Esophagus (tissue), 2 donors: Measurements from ENCODE around the gene CFB. TPM values are rescaled to one million over a fixed set of nuclear protein-coding genes. Genes with fewer than 3 reads are reported as not detected.
A peak's percentile ranks its signal among the peaks of the same experiment; 100 is the strongest.
"Not testable (repeated sequence)": the region's sequence is repeated elsewhere in the genome, so short reads cannot be mapped to it uniquely, and the experiment has no call there.

Source experiments
- H3K27ac ChIP-seq, 2 donors: one replicate each; pipeline ENCODE4 v1.5.1; 2013; ENCODE audit warnings: low read depth in 2 of 2, mild to moderate bottlenecking in 2 of 2, inconsistent platforms in 1 of 2, low read length in 1 of 2, moderate library complexity in 1 of 2
- H3K27me3 ChIP-seq, 2 donors: one replicate each; pipeline ENCODE4 v1.6.1; 2013; ENCODE audit warnings: low read length in 2 of 2, control low read depth in 1 of 2, mild to moderate bottlenecking in 1 of 2; ENCODE audit not compliant: insufficient read depth in 2 of 2, control insufficient read depth in 1 of 2
- H3K36me3 ChIP-seq, 2 donors: one replicate each; pipeline ENCODE4 v1.6.1; 2013; ENCODE audit warnings: low read length in 1 of 2; ENCODE audit not compliant: control insufficient read depth in 2 of 2, insufficient read depth in 2 of 2
- H3K4me1 ChIP-seq, 2 donors: one replicate each; pipeline ENCODE4 v1.6.1; 2013; ENCODE audit warnings: low read length in 1 of 2; ENCODE audit not compliant: control insufficient read depth in 2 of 2, insufficient read depth in 2 of 2
- H3K4me3 ChIP-seq, 2 donors: one replicate each; pipeline ENCODE4 v1.5.1; 2013; ENCODE audit warnings: low read length in 2 of 2, mild to moderate bottlenecking in 2 of 2, low read depth in 1 of 2, moderate library complexity in 1 of 2
- H3K9me3 ChIP-seq, 2 donors: one replicate each; pipeline ENCODE4 v1.6.1; 2013; ENCODE audit warnings: mild to moderate bottlenecking in 2 of 2, low read depth in 1 of 2, low read length in 1 of 2, moderate library complexity in 1 of 2; ENCODE audit not compliant: control insufficient read depth in 2 of 2, insufficient read depth in 1 of 2
- WGBS, 2 donors: extraction: QIAGEN DNeasy Blood & Tissue Kit; methylation state at CpG; one replicate each; pipeline ENCODE4 v1.1.7; 2013; 5-methylcytosine and 5-hydroxymethylcytosine counted together
- polyA plus RNA-seq, 2 donors: library from polyadenylated mRNA; stranded (reverse); fragments of 200-250 nt; gene quantifications; one replicate each; pipeline ENCODE4 v1.2.3, GENCODE V29; 2013
- donor health status: healthy with polysubstance abuse.
- donor health status: Bipolar disorder and iron deficiency.

The CFB gene
- polyA plus RNA-seq, 2 donors, result 15.9 to 19.6 TPM

- H3K9me3 ChIP-seq, result no peaks in the 10 kb centered on the region
- H3K27ac ChIP-seq, result peak overlapping the region; percentile 77 to 91
- WGBS, 2 donors, result 2% methylated on average over 30 to 45 of the region's 45 CpGs
- no peaks in the 10 kb centered on the region for H3K27me3 ChIP-seq
- peaks cover 0 to 3% of the 10 kb centered on the region in 2 donors for H3K36me3 ChIP-seq
- H3K4me3 ChIP-seq, result peak overlapping the region; percentile 58 to 74
- peaks cover 3 to 8% of the 10 kb centered on the region in 2 donors for H3K4me1 ChIP-seq
Measured at GRCh38 chr6:31901415-31901952, 44.4 kb upstream of the CFB start.

GRCh38 chr6:31901953-31902643 lies 43.8 kb upstream of the CFB start, which contains the start of gene ZBTB12:
ZBTB12 (minus strand) TSS chr6:31902086; CDS start chr6:31901305, 781 bp downstream.
- H3K9me3 ChIP-seq, result no peaks in the 10 kb centered on the region
- peaks cover 0 to 3% of the 10 kb centered on the region in 2 donors for H3K36me3 ChIP-seq
- H3K4me1 ChIP-seq, result peaks cover 3 to 8% of the 10 kb centered on the region in 2 donors
- WGBS, 2 donors, result 1% methylated on average over 72 to 77 of the region's 77 CpGs
- peak within 1 kb of the TSS; percentile 58 to 74 for H3K4me3 ChIP-seq
- peak within 1 kb of the TSS; percentile 77 to 91 for H3K27ac ChIP-seq
- no peaks in the 10 kb centered on the region for H3K27me3 ChIP-seq

- H3K27me3 ChIP-seq, result no peaks in the 10 kb centered on the region
- 71 to 86% methylated on average over 3 of the region's 3 CpGs for WGBS, 2 donors
- H3K27ac ChIP-seq, result no peak overlapping the region
- H3K9me3 ChIP-seq, result no peaks in the 10 kb centered on the region
- H3K36me3 ChIP-seq, result peaks cover 0 to 3% of the 10 kb centered on the region in 2 donors
- peaks cover 3 to 8% of the 10 kb centered on the region in 2 donors for H3K4me1 ChIP-seq
- H3K4me3 ChIP-seq, result no peak overlapping the region
Measured at GRCh38 chr6:31903957-31904356, 41.9 kb upstream of the CFB start.

- WGBS, 2 donors, result 87 to 100% methylated on average over 1 of the region's 1 CpG
- H3K4me1 ChIP-seq, result peaks cover 3 to 8% of the 10 kb centered on the region in 2 donors
Measured at GRCh38 chr6:31905041-31905440, 40.9 kb upstream of the CFB start.

GRCh38 chr6:31906122-31906521 lies 39.8 kb upstream of the CFB start:
- no peak overlapping the region for H3K4me3 ChIP-seq
- no peak overlapping the region for H3K27ac ChIP-seq
- peaks cover 2 to 3% of the 10 kb centered on the region in 2 donors for H3K4me1 ChIP-seq
- no peaks in the 10 kb centered on the region for H3K9me3 ChIP-seq
- 33 to 44% methylated on average over 4 of the region's 4 CpGs for WGBS, 2 donors
- no peaks in the 10 kb centered on the region for H3K36me3 ChIP-seq
- no peaks in the 10 kb centered on the region for H3K27me3 ChIP-seq

More at GRCh38 chr6:31905041-31905440, 40.9 kb upstream of the CFB start:
- Histone ChIP-seq H3K27ac (no peak overlapping the region), H3K36me3 (no peaks in the 10 kb centered on the region), H3K9me3 (no peaks in the 10 kb centered on the region), H3K27me3 (no peaks in the 10 kb centered on the region), H3K4me3 (no peak overlapping the region)

GRCh38 chr6:31906727-31907126 lies 39.2 kb upstream of the CFB start:
- not testable (repeated sequence) for H3K27me3 ChIP-seq, H3K36me3 ChIP-seq, H3K9me3 ChIP-seq, H3K27ac ChIP-seq, H3K4me1 ChIP-seq, H3K4me3 ChIP-seq
- 80% methylated on average over 8 of the region's 8 CpGs for WGBS, 2 donors

DNA sequence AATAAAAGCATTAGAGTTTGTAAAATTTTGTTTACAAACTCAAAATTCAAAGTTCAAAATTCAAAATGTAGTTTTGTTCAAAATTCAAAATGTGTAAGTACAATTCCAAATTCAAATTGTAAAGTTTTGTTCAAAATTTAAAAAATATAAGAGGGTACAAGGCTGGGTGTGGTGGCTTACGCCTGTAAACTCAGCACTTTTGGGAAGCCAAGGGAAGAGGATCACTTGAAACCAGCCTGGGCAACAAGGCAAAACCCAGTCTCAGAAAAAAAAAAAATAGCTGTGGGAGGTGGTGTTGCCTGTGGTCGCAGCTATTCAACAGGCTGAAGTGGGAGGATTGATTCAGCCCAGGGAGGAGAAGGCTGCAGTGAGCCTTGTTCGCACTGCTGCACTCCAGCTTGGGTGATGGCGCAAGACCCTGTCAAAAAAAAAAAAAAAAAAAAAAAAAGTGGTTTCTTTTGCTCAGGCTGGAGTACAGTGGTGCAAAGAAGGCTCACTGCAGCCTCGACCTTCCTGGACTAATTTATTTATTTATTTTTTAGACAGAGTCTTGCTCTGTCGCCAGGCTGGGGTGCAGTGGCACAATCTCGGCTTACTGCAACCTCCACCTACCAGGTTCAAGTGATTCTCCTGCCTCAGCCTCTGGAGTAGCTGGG lies 38.6 kb upstream of the CFB start:
- Histone ChIP-seq H3K4me3 (no peak overlapping the region), H3K9me3 (no peaks in the 10 kb centered on the region), H3K27ac (no peak overlapping the region), H3K4me1 (peaks cover 0 to under 1% of the 10 kb centered on the region in 2 donors), H3K36me3 (no peaks in the 10 kb centered on the region), H3K27me3 (no peaks in the 10 kb centered on the region)
- 52 to 63% methylated on average over 7 of the region's 7 CpGs for WGBS, 2 donors

- 79 to 83% methylated on average over 5 of the region's 5 CpGs for WGBS, 2 donors
- not testable (repeated sequence) for H3K27me3 ChIP-seq, H3K27ac ChIP-seq, H3K4me1 ChIP-seq, H3K36me3 ChIP-seq, H3K4me3 ChIP-seq, H3K9me3 ChIP-seq
Measured at GRCh38 chr6:31908255-31908654, 37.6 kb upstream of the CFB start.

DNA sequence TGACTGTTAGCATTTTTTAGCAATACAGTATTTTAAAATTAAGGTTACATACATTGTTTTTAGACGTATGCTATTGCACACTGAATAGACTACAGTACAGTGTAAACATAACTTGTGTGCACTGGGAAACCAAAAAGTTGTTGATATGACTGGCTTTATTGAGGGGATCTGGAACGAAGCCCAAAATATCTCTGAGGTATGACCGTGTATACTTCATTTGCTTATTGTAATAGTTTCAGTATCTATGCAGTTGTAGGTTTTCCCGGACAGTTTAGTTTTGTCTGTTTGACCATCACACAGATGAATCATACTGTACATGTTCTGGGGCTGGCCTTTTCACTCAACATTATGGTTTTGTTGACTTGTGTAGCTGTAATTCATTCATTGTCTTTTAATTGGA lies 37.1 kb upstream of the CFB start:
- Histone ChIP-seq H3K4me3 (no peak overlapping the region), H3K36me3 (no peaks in the 10 kb centered on the region), H3K9me3 (no peaks in the 10 kb centered on the region), H3K27me3 (no peaks in the 10 kb centered on the region), H3K27ac (no peak overlapping the region), H3K4me1 (no peaks in the 10 kb centered on the region)
- 34 to 39% methylated on average over 4 of the region's 4 CpGs for WGBS, 2 donors
